ENCODE data around the gene KCNAB3. TPM values are rescaled to one million over a fixed set of nuclear protein-coding genes. Genes with fewer than 3 reads are reported as not detected.

KCNAB3 gene
- total RNA-seq, 1 donor from 2014 or later: not detected

DNA sequence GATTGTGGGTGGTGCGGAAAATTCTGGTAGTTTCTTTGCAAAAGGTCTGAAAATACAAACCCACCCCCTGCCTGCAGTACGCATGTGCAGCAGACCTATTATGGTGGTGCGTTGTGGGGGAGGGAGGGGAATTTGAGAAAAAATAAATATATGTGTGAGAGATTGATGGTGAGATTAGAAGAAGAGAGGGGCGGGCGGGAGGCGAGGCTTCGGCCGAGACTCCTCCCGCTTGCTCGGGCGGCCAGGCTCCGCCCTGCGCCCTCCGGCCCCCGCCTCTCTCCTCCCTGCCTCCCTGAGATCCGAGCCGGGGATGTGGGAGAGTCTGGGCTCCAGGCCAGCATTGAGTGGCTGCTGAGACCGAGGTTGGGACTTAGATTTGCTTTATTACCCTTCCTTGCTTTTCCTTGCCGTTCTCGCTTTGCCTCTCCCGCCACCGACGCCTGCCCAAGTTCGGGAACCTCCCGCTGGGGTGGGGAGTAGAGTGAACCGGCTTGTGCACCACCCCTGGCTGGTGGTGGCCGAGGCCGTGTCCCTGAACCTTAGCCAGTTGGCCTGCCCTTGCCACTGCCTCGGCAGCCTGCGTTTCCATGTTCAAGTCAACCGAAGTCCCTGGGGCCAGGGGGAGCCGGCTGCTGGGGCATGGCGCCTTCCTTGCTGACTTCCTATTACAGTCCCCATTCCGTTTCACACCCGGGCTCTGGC lies 42.0 kb downstream of the KCNAB3 start:
- H3K9me3 ChIP-seq: no peaks in the 10 kb centered on the region
- H3K27ac ChIP-seq: peak overlapping the region; percentile 90 to 91
- peak overlapping the region; percentile 77 to 95 for H3K4me3 ChIP-seq
- peaks cover 6 to 17% of the 10 kb centered on the region in 2 donors for H3K36me3 ChIP-seq
- peaks cover 19 to 28% of the 10 kb centered on the region in 2 donors for H3K4me1 ChIP-seq
- intact Hi-C loops (cut with DNase I): loop anchor here (1.0 to 2.0 kb wide), 5 partner anchors 25 to 53 kb away; partner anchors contain the start of genes CNTROB, KDM6B and NAA38
- TF ChIP-seq, protein P1, sequence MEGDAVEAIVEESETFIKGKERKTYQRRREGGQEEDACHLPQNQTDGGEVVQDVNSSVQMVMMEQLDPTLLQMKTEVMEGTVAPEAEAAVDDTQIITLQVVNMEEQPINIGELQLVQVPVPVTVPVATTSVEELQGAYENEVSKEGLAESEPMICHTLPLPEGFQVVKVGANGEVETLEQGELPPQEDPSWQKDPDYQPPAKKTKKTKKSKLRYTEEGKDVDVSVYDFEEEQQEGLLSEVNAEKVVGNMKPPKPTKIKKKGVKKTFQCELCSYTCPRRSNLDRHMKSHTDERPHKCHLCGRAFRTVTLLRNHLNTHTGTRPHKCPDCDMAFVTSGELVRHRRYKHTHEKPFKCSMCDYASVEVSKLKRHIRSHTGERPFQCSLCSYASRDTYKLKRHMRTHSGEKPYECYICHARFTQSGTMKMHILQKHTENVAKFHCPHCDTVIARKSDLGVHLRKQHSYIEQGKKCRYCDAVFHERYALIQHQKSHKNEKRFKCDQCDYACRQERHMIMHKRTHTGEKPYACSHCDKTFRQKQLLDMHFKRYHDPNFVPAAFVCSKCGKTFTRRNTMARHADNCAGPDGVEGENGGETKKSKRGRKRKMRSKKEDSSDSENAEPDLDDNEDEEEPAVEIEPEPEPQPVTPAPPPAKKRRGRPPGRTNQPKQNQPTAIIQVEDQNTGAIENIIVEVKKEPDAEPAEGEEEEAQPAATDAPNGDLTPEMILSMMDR (IDR thresholded peaks at IDR 0.05): no peak
- H3K27me3 ChIP-seq: no peaks in the 10 kb centered on the region
- peak; percentile 65 to 95 for DNase-seq (ENCODE audit: low spot score in 2 of 2)

DNA sequence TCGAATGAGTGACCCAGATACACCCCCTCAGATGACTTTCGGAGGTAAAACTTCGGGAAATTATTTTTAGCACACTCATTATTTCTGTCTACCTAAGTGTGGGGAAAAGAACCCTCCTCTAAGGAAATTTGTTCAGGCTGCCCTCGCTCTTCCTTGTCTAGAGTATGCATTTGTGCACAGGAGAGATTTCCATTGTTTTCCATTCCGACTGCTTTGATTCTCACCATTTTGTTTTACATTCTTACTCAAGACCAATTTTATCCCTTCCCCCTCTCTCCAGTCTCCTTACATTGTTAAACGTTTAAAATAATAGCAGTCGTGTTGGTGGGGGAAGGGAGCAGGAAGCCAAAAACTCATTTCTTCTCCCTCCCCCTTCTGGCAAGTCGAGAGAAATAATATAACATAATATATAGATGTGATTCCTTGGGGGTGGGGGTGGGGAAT lies 42.6 kb downstream of the KCNAB3 start:
- TF ChIP-seq, protein P1 (IDR thresholded peaks at IDR 0.05): no peak
- no peak for DNase-seq (ENCODE audit: low spot score in 2 of 2)
- Histone ChIP-seq H3K27ac (peak overlapping the region; percentile 90 to 91), H3K4me1 (peaks cover 19 to 28% of the 10 kb centered on the region in 2 donors), H3K36me3 (peaks cover 6 to 16% of the 10 kb centered on the region in 2 donors), H3K9me3 (no peaks in the 10 kb centered on the region), H3K4me3 (peak overlapping the region; percentile 77 to 95), H3K27me3 (no peaks in the 10 kb centered on the region)
- intact Hi-C loops (cut with DNase I): loop anchor here (1.0 to 2.0 kb wide), 3 partner anchors 30 to 52 kb away; partner anchors contain the start of genes CNTROB, KDM6B and NAA38

DNA sequence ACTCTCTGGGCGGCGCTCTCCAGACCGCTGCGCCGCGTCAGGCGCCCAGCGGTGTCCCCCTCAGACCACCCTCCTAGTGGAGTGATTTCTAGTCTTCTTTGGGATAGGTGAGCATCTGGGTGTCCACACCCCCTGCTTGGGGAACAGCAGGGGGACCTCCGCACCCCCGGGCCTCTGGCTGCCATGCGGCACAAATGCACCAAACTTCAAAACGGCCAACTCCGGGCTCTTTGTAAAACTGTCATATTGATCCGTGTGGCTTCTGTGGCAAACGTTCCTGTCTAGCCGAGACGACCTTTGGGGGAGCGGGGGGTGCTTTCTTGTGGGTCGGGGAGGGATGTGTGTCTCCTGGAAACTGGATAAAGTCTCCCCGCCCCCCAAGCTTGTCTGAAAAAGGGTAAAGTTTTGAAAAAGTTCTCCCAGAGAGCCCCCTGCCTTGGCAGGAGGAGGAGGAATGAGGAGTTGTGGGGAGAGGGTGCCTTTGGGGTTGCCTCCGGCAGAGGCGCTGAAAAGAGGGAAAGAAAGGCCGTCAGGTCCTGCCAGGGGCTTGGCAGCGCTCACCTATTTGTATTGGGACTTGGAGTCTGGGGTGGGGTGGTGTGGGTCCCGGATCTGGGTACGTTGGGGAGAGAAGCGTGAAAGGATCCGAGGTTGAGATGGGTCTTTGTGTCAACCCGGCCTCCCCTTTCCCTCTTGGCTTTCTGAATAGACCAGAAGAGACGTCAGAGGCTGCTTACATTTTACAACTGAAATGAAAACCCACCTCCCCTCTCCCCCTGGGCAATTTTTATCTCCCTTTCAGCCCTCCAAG lies 43.2 kb downstream of the KCNAB3 start:
- H3K27ac ChIP-seq: peak overlapping the region; percentile 90 to 91

DNA sequence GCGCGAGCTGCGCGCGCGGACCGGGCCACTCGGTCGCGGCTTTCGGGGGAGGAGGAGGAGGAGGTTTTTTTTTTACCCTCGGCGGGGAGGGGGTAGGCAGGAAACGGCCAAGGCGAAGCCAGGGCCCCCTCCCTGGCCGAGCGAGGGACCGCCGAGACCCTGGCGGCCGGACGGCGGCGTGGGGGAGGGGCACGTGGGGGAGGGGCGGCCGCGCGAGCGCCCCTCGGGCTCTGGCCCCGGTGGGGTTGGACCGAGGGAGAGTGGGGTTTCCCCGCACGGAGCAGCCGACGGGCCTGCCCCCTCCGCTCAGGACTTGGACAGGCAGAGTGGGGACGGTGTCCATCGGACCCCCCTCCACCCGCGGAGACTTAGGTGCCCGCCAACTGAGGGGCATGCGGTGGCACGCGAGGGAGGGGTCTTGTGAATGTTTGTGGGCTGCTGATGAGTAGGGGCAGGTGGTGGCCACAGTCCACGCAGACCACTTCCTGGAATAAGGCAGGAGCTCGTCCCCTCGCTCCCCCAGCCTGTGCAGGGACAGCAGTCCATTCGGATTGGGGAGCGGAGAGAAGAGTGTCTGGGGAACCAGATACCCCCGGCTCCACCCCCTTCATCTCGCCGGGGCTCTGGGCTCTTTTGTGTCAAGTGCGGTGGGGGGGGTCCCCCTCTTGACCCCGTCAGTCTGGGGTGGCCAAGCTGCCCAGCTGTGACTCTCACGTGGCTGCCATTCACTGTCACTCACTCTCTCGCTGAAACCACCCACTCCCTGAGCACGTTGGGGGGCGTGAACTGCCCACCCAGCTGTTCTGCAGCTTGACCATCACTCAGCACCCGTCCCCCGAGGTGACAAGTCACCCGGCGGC lies 44.1 kb downstream of the KCNAB3 start:
- peak overlapping the region; percentile 77 to 95 for H3K4me3 ChIP-seq
- H3K4me1 ChIP-seq: peaks cover 19 to 28% of the 10 kb centered on the region in 2 donors
- H3K36me3 ChIP-seq: peaks cover 0 to 5% of the 10 kb centered on the region in 2 donors
- peak overlapping the region; percentile 90 to 91 for H3K27ac ChIP-seq
- H3K9me3 ChIP-seq: no peaks in the 10 kb centered on the region
- peak in 1 of 2 donors; percentile 72 for DNase-seq (ENCODE audit: low spot score in 2 of 2)
- TF ChIP-seq, protein P1 (IDR thresholded peaks at IDR 0.05): no peak
- intact Hi-C loops (cut with DNase I): loop anchor here (2.0 kb wide), 1 partner anchor 51 kb away; the partner anchor contains the start of gene KDM6B
- H3K27me3 ChIP-seq: no peaks in the 10 kb centered on the region

More for the DNA sequence above, 43.2 kb downstream of the KCNAB3 start:
- Histone ChIP-seq H3K4me1 (peaks cover 19 to 28% of the 10 kb centered on the region in 2 donors), H3K4me3 (peak overlapping the region; percentile 77 to 95), H3K27me3 (no peaks in the 10 kb centered on the region), H3K36me3 (peaks cover 3 to 10% of the 10 kb centered on the region in 2 donors), H3K9me3 (no peaks in the 10 kb centered on the region)
- intact Hi-C loops (cut with DNase I): loop anchor here (1.0 to 2.0 kb wide), 3 partner anchors 29 to 52 kb away; partner anchors contain the start of genes CNTROB, KDM6B and NAA38
- TF ChIP-seq, protein P1 (IDR thresholded peaks at IDR 0.05): no peak
- no peak for DNase-seq (ENCODE audit: low spot score in 2 of 2)
